HPDE6-E6E7 (cell line): ENCODE results near the gene FHIP1A.
"Not testable (repeated sequence)": the region's sequence is repeated elsewhere in the genome, so short reads cannot be mapped to it uniquely, and the experiment has no call there.

Experiments
- DNase-seq: peaks from one replicate; pipeline ENCODE4 v3.0.0; 2011; ENCODE audit warnings: missing footprints; ENCODE audit errors: extremely low spot score

The FHIP1A gene

DNA sequence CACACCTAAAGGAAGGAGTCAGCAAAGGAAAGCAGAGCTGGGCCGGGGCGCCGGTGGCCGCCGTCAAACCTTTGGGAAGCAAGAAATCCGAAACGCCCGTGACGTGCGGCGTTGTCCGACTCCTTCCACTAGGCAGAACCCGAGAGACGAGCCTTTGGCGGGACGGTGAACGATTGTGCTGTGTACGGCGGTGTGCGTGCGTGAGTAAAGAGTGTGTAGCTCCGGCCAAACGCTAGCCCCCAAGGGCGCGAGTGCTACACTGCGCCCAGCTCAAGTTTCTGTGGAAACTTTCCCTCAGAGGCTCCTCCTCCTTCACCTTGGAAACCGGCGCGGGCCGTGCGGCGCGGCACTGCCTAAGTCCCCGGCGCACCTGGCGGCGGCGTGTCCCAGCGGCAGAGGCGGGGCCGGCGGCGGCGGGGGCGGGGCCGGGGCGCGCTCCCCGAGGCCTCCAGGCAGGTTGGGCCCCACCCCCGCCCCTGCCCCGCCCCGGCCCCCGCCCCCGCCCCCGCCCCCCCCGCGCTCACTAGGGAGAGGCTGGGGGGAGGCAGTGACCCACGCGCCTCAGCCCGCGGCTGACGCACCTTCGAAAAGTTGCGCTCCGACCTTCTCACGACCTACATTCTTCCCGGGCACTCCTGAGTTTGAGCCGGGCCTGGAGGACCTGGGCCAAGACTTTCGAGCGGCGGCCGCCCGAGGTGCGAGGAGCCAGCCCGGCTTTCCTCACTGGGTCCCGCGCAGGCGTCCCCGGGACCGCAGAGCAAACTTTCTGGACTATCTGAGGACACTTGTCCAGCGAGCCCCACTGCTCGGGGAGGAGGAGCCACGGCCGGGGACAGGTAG lies at the start of gene FHIP1A:
Gene FHIP1A, plus strand, starts transcription at position 547 of the 840 bp plus-strand sequence. CDS start 157,084 bp downstream, outside the sequence.
- DNase-seq, result peak; percentile 87

DNA sequence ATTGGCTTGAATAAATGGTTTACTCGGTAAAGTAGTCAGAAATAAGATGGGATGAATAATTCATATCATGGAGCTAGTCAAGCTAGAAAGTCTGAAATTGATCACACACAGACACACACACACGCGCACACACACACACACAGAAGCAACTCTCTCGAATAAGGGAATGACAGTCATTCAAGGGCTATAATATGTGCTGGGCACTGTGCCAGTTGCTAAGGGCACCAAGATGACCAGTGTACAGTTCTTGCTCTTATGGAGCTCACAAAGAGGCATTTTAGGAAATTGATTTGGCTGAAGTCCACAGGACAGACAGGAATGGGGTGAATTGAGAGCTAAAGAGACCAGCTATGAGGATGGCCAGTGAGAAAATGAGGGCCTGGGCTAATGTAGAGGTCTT lies 49.4 kb upstream of the FHIP1A start:
- DNase-seq, result no peak

DNA sequence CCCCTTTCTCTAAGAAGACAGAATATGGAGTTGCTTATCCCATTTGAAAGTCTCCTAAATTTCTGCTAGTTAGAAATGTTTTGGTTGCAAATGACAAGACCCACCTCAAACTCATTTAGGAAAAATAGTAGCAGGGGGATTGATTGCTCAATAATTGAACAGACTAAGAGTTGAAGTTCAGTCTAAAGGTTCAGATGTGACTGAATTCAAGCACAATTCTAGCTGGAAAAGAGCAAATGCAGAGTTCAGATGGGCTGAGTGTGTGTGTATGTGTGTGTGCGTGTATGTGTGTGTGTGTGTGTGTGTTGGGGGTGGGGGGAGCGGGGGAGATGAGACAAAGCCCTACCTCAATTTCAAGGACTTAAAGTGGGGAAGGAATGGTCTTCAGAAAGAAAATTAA lies 47.9 kb upstream of the FHIP1A start:
- DNase-seq, result no peak

DNA sequence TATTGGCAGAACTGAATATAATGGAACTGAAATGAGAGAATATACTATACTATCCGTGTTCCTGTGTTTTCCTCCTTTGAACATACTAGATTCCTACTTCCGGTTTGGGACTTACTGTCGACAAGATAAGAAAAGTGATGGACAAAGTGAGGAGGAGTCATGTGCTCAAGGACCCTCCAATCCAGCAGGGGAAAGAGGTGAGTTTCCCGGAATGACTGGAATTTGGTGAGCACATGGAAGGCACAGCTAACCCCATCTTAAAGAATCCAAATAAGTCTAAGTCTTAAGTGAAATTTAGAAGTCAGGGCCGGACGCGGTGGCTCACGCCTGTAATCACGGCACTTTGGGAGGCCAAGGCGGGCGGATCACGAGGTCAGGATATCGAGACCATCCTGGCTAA lies 47.0 kb upstream of the FHIP1A start:
- DNase-seq, result no peak

DNA sequence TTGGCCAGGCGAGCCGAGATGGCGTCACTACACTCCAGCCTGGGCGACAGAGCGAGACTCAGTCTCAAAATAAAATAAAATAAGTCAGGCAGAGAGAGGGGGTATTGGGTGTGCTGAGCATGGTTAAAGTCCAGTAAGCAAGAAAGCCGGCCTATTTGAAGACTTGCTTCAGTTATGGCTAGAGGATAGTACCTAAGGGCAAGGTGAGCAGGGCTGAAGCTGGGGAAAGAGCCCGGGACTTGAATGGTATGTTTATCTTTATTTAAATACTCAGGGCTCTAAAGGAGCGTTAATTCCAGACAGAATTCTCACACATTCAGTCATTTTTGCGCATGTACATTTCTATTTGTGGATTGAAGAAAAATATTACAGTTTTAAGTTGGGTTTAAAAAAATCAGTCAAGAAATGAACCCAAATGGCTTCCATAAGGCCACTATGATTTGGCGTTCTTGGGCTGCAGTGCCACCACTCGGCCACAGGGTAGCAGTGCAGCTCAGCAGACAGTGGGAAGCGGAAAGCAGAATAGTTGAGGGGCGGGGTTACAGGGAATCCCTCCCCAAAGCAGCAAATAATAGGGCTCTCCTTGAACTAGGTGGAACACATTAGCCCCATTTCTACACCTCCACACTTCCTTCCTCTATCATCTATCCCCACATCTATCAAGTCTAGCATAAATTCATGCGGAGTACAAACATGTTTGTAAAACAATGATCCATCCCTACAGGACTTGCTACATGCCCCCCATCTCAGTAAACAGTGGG lies 46.4 kb upstream of the FHIP1A start:
- DNase-seq, result peak; percentile 82

DNA sequence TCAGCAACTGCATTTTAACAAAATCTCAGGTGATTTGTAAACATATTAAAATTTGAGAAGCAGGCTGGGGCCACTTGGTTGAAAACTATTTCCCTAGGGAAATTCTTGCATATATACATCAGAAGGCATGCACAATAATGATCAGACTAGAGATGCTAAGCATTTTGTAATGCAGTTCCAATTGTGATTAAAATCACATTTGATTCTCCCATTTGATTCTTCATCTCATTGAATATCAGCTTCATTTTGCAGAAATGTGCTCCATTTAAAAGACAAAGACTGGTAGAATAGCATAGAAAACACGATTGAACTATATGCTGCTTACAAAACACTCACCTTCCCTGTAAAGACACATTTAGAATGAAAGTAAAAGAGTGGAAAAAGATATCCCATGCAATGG lies 32.4 kb upstream of the FHIP1A start:
- DNase-seq, result no peak

DNA sequence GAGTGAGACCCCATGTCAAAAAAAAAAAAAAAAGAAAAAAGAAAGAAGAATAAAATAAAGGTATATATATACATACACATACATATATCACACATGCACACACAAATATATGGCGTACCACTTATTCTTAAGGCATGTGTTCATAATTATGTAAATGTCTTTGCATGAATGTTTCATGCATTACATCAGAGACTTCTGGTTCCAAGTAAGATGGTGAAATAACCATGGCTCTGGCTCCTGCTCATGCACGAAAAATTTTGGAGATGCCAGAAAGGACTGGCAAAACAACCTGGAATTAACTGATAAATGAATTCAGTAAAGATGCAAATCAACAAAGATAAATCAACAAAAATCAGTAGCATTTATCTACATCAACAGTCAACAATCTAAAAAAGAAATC lies 19.7 kb upstream of the FHIP1A start:
- DNase-seq, result no peak

DNA sequence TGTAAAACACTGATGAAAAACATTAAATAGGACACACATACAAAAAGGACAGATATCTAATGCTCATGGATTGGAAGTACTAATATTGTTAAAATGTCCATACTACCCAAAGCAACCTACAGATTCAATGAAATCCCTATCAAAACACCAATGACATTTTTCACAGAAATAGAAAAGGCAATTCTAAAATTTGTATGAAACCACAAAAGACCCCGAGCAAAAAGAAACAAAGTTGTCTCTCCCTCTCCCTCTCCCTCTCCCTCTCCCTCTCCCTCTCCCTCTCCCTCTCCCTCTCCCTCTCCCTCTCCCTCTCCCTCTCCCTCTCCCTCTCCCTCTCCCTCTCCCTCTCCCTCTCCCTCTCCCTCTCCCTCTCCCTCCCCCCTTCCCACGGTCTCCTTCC lies 19.2 kb upstream of the FHIP1A start:
- not testable (repeated sequence) for DNase-seq

DNA sequence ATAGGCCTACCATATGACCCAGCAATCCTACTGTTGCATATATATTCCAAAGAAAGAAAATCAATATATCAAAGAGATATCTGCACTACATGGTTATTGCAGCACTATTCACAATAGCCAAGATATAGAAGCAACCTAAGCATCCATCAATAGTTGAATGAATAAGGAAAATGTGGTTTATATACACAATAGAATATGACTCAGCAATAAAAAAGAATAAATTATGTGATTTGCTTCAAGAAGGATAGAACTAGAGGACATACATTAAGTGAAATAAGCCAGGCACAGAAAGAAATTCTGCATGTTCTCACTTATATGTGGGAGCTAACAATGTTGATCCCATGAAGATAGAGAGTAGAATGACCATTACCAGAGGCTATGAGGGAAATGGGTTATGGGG lies 13.1 kb upstream of the FHIP1A start:
- no peak for DNase-seq

DNA sequence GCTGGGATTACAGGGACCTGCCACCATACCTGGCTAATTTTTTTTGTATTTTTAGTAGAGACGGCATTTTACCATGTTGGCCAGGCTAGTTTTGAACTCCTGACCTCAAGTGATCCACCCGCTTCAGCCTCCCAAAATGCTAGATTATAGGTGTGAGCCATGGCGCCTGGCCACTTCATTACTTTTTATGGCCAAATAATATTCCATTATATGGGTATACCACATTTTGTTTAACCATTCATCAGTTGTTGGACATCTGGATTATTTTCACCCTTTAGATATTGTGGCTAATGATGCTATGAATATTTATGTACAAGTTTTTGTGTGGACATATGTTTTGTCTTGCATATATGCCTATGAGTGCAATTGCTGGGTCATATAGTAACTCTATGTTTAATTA lies 8.6 kb upstream of the FHIP1A start:
- DNase-seq, result no peak

DNA sequence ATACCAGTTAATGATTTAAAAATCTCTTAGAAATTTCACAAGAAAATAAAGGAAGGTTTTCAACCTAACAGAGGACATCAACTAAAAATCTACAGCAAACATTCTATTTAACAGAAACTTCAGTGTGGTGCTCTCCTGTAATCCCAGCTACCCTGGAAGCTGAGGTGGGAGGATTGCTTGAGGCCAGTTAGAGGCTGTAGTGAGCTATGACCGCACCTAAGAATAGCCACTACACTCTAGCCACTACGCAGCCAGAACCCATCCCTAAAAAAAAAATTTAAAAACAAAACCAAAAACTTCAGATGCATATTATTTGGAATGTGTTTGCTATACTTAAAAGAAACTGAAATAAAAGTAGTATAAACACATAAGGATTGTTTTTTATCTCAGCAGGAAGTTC lies 7.2 kb upstream of the FHIP1A start:
- DNase-seq, result no peak

DNA sequence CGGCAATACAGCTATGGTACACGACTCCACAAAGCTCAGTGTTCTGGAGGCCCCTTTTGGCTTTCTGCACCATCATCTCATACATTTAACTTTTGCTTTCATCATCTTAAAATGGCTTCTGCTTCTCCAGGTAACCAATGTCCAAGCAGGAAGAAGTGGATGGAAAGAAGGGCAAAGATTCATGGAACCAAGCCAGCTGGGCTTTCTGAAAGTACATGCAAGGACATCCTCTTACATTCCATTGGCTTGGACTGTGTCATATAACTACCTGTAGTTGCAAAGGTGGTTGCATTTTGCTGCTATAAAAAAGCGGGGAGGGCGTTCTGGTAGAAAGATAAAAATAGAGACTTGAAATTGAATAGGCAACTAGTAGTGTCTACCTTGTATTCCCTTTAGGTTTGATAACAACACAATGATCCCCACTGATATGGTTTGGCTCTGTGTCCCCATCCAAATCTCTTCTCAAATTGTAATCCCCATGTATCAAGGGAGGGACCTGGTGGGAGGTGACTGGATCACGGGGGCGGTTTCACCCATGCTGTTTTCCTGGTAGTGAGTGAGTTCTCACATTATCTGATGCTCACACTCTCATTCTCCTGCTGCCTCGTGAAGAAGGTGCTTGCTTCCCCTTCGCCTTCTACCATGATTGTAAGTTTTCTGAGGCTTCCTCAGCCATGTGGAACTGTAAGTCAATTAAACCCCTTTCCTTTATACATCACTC lies 6.7 kb upstream of the FHIP1A start:
- no peak for DNase-seq

DNA sequence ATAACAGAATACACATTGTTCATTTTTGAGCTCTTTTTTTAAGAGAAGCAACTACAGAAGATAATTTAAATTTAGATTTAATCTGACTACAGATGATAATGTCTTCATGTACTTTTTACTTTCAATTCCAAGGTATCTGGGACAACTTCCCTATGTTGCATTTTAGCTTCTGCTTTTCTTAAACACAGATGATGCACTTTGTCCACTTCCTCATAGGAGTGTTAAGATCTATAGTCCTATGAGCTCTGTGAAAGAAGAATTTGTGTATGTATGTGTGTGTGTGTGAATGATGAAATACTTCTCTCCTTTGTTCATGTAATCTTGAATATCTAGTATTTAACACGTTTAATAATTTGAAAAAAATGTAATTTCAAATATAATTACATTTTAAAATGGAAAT lies 5.3 kb upstream of the FHIP1A start:
- DNase-seq, result no peak

DNA sequence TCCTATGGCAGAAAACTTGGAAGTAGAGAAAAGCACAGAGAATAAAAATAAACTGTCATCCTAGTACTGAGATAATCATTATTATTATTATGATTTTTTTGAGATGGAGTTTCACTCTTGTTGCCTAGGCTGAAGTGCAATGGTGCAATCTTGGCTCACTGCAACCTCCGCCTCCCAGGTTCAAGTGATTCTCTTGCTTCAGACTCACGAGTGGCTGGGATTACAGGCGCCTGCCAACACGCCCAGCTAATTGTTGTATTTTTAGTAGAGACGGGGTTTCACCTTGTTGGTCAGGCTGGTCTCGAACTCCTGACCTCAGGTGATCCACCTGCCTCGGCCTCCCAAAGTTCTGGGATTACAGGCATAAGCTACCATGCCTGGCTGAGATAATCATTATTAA lies 4.2 kb upstream of the FHIP1A start:
- DNase-seq, result not testable (repeated sequence)

DNA sequence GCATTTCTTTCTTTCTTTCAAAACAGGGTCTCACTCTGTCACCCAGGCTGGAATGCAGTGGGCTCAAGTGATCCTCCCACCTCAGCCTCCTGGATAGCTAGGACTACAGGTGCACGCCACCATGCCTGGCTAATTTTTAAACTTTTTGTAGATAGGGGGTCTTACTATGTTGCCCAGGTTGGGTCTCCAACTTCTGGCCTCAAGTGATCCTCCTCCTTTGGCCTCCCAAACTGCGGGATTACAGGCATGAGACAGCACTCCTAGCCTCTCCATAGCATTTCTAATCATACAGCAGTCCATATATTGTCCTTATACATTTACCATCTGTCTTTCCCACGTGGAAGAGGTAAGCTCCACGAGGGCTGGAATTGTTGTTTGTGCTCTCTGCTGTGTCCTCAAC lies 2.0 kb upstream of the FHIP1A start:
- no peak for DNase-seq

DNA sequence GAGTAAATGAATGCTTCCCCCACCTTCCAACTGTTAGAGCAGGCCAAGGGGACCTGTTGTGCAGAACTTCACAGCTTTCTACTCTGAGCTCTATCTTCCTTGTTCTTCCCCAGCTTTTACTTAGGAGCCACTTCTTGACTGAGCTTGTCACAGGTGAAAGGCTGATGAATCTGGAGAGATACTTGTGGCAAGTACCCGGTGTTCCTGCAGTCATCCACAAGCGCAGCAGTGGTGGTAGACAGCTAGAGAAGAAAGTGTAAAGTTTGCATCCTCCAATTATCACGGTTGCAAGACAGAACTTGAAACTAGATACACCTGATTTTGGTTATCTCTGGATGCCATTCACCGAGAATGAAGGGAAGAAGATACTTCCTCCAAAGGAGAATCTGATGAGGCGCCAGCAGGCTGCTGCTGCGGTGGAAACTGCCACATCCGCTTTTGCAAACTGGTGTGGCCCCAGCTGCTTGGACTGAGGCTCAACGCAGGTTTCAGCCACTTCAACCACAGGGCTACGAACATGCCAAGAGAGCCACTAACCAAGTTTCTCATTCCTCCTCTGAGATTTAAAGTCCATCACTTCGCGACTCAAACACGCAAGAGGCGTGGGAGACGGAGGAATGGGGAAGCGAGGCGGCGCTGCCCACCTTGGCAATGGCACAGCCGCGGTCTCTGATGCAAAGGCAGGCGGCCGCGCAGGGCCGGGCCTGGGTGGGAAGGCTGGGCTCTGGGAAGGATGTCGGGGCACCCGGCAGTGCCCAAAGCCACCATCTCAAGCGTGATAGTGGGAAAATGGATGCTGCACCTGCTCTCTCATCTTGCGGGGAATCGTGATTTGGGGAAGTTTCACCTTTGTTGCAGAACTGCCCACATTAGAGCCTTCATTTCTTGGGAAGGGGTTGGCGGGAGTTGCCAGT lies 1.3 kb upstream of the FHIP1A start:
- no peak for DNase-seq

DNA sequence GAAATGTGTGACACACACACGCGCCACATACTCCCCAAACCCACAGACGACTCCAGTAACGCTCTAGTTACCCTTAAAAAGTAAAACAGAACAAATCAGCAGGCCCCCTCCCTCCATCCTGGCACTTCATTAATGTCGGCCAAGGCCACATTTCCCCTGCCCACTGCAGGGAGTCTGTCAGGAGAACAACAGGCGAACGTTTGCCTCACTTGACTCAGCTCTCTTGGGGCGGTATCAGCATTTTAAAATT lies 671 bp upstream of the FHIP1A start:
- DNase-seq, result no peak

DNA sequence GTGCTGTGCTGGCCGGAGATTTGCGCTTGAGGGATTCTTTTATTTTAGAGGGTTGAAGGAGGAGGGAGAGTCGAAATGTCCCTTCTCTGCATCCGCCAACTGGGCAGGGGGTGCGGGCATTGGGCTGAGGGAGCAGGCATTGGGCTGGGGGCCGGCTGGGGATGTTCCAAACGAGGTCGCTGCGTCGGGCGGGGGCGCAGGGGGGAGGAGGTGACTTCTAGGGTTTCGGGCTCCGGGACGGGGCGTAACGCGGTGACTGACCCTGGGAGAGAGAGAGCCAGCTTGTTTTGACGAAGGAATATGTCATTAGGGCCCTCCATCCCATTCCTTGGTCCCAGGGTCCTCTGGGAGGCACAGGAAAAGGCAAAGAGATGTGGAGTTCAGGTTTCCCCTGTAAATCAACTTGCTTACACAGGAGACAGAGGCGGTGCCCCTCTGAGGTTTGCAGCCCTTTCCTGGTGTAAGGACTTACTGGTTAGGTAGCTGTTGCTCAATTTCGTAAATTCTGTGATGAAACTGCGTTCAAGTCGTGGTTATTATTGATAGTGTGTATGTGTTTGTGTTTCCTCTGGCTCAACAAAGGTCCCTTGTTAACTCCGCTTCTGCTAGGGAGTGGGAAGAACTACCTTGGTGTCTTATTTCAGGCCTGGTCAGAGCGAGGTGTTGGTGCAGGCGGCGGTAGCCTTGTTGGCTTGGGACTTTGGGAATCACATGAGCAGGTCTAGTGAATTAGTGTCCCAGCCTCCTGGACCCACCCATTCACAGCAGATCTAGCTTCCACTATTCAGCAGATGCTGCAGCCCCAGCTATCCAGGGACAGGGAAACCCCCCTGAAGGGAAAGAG lies 716 bp downstream of the FHIP1A start:
- no peak for DNase-seq

DNA sequence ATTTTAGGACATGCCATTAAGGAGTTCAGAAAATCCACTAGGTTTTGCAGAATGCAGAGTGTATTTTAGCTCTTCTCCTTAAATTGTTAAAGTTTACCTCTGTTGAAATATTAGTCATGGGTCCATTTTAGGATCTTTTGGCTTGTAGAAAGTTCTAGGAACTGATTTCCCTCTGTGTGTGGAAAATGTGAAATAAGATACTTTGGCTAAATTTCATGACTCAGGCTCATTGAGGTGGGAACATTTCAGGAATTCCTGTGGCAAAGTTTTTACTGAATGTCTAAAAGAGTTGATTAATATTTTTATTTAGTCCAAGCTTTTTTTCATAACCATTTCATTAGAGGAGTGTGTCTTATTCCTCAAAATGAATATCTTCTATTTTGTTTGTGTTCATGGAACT lies 7.0 kb downstream of the FHIP1A start:
- DNase-seq, result no peak

DNA sequence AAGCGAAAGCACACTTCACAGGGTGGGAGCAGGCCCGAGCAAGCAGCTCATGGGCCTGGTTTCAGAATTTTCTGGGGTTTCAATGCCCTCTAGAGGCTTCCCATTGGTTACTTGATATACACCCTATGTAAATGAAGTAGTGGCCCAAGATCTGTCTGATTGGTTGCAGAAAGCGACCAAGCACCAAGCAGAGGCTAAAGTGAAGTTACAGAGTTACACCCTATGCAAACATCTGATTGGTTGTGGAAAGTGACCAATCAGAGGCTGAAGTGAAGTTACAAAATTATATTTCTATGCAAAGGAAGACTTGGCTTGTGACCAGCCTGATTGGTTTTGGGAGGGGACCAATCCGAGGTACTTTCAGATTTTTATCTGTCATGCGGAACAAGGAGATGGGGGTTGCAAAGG lies 8.2 kb downstream of the FHIP1A start:
- no peak for DNase-seq
